Right lobe of liver (tissue), 4 donors: ENCODE results near the gene FGF2.

Source experiments
- POLR2A ChIP-seq: fragments of 450-650 bp; IDR thresholded peaks from one replicate; pipeline ENCODE4 v1.6.1; 2017; ENCODE audit warnings: antibody characterized with exemption, mild to moderate bottlenecking
- TF ChIP-seq, protein P1 (sequence below), 4 donors: fragments of 200-600 bp in 3 of 4; fragments of 450-650 bp in 1 of 4; IDR thresholded peaks; one replicate each; pipeline versions ENCODE4 v1.5.1 to v1.8.0; 2016 to 2022; ENCODE audit warnings: antibody characterized with exemption in 4 of 4, mild to moderate bottlenecking in 2 of 4
- donor health status: DM: no; HTN: no; CAD: no.
- donor health status: DM: no; HTN: no; CAD: no.
- donor health status: DM: no; HTN: yes; CAD: no.

GRCh38 chr4:122858705-122859104 lies 32.1 kb downstream of the FGF2 start:
- TF ChIP-seq, protein P1, sequence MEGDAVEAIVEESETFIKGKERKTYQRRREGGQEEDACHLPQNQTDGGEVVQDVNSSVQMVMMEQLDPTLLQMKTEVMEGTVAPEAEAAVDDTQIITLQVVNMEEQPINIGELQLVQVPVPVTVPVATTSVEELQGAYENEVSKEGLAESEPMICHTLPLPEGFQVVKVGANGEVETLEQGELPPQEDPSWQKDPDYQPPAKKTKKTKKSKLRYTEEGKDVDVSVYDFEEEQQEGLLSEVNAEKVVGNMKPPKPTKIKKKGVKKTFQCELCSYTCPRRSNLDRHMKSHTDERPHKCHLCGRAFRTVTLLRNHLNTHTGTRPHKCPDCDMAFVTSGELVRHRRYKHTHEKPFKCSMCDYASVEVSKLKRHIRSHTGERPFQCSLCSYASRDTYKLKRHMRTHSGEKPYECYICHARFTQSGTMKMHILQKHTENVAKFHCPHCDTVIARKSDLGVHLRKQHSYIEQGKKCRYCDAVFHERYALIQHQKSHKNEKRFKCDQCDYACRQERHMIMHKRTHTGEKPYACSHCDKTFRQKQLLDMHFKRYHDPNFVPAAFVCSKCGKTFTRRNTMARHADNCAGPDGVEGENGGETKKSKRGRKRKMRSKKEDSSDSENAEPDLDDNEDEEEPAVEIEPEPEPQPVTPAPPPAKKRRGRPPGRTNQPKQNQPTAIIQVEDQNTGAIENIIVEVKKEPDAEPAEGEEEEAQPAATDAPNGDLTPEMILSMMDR (IDR thresholded peaks at IDR 0.05) = no peak
- TF ChIP-seq POLR2A = no peak
